ENCODE data around the gene NLRP11. TPM values are rescaled to one million over a fixed set of nuclear protein-coding genes. Genes with fewer than 3 reads are reported as not detected.

The NLRP11 gene
- not detected for polyA plus RNA-seq (2013, experiment 1 of 2)
- polyA plus RNA-seq (2013, experiment 2 of 2), result not detected

GRCh38 chr19:55831846-55832245 lies at the start of gene NLRP11:
Gene NLRP11, minus strand, starts transcription at chr19:55831999. Its CDS starts 13,825 bp downstream, at chr19:55818174.
- no peak within 1 kb of the TSS for H2BK120ac ChIP-seq (ENCODE audit: low read depth, low read length)
- no peaks in the 10 kb centered on the region for H3K27me3 ChIP-seq (ENCODE audit: insufficient read depth, low read length, poor library complexity)
- no peaks in the 10 kb centered on the region for H3K4me1 ChIP-seq (ENCODE audit: control insufficient read depth, low read depth, low read length)
- H3K79me1 ChIP-seq (ENCODE audit: low read length), result no peaks in the 10 kb centered on the region
- WGBS (ENCODE audit: extremely low coverage, insufficient coverage, low lambda C conversion rate), result no CpG with 5 or more reads among the region's 10 CpGs
- H3K56ac ChIP-seq (ENCODE audit: low read length), result no peak within 1 kb of the TSS
- DNase-seq, result no peak
- no peak within 1 kb of the TSS for H3K18ac ChIP-seq (ENCODE audit: low read length)
- no peak within 1 kb of the TSS for H4K5ac ChIP-seq (ENCODE audit: low read length)
- H3K4ac ChIP-seq (ENCODE audit: low read depth, low read length), result no peak within 1 kb of the TSS
- no peak within 1 kb of the TSS for H2BK15ac ChIP-seq (replicated peaks; ENCODE audit: low read depth)
- H2BK5ac ChIP-seq (ENCODE audit: low read length), result no peak within 1 kb of the TSS
- no peak within 1 kb of the TSS for H2AK5ac ChIP-seq (ENCODE audit: low read length)
- H3K9ac ChIP-seq (ENCODE audit: low read length), result no peak within 1 kb of the TSS
- H4K8ac ChIP-seq (ENCODE audit: low read depth, low read length), result no peak within 1 kb of the TSS
- H3K79me2 ChIP-seq (ENCODE audit: control insufficient read depth, insufficient read depth, low read length), result no peaks in the 10 kb centered on the region
- H3K27ac ChIP-seq (ENCODE audit: low read depth, low read length), result no peak within 1 kb of the TSS
- H3K36me3 ChIP-seq (ENCODE audit: control insufficient read depth, insufficient read depth, low read length), result no peaks in the 10 kb centered on the region
- no peak within 1 kb of the TSS for H3K4me3 ChIP-seq (ENCODE audit: low read length)
- no peak within 1 kb of the TSS for H3K4me2 ChIP-seq (ENCODE audit: low read length)
- H3K23ac ChIP-seq (ENCODE audit: low read length), result no peak within 1 kb of the TSS

- Histone ChIP-seq H2BK15ac (replicated peaks; ENCODE audit: low read depth) (no peak overlapping the region), H2BK5ac (ENCODE audit: low read length) (no peak overlapping the region), H3K9ac (ENCODE audit: low read length) (no peak overlapping the region), H3K79me1 (ENCODE audit: low read length) (no peaks in the 10 kb centered on the region), H3K79me2 (ENCODE audit: control insufficient read depth, insufficient read depth, low read length) (no peaks in the 10 kb centered on the region), H4K8ac (ENCODE audit: low read depth, low read length) (no peak overlapping the region), H3K36me3 (ENCODE audit: control insufficient read depth, insufficient read depth, low read length) (no peaks in the 10 kb centered on the region), H2BK120ac (ENCODE audit: low read depth, low read length) (no peak overlapping the region), H3K4ac (ENCODE audit: low read depth, low read length) (no peak overlapping the region), H3K18ac (ENCODE audit: low read length) (no peak overlapping the region), H3K56ac (ENCODE audit: low read length) (no peak overlapping the region), H3K4me1 (ENCODE audit: control insufficient read depth, low read depth, low read length) (no peaks in the 10 kb centered on the region), H3K4me3 (ENCODE audit: low read length) (no peak overlapping the region), H4K5ac (ENCODE audit: low read length) (no peak overlapping the region), H2AK5ac (ENCODE audit: low read length) (no peak overlapping the region), H3K23ac (ENCODE audit: low read length) (no peak overlapping the region), H3K4me2 (ENCODE audit: low read length) (no peak overlapping the region), H3K27ac (ENCODE audit: low read depth, low read length) (no peak overlapping the region), H3K27me3 (ENCODE audit: insufficient read depth, low read length, poor library complexity) (no peaks in the 10 kb centered on the region)
- DNase-seq, result no peak
- no CpG with 5 or more reads among the region's 3 CpGs for WGBS (ENCODE audit: extremely low coverage, insufficient coverage, low lambda C conversion rate)
Observed at GRCh38 chr19:55877211-55877610, 45.4 kb upstream of the NLRP11 start.

GRCh38 chr19:55870736-55871135 lies 38.9 kb upstream of the NLRP11 start:
- Histone ChIP-seq H2BK5ac (ENCODE audit: low read length) (no peak overlapping the region), H2AK5ac (ENCODE audit: low read length) (no peak overlapping the region), H3K4ac (ENCODE audit: low read depth, low read length) (no peak overlapping the region), H3K79me2 (ENCODE audit: control insufficient read depth, insufficient read depth, low read length) (no peaks in the 10 kb centered on the region), H3K36me3 (ENCODE audit: control insufficient read depth, insufficient read depth, low read length) (no peaks in the 10 kb centered on the region), H3K27ac (ENCODE audit: low read depth, low read length) (no peak overlapping the region), H2BK120ac (ENCODE audit: low read depth, low read length) (no peak overlapping the region), H4K8ac (ENCODE audit: low read depth, low read length) (no peak overlapping the region), H3K18ac (ENCODE audit: low read length) (no peak overlapping the region), H3K4me2 (ENCODE audit: low read length) (no peak overlapping the region), H2BK15ac (replicated peaks; ENCODE audit: low read depth) (no peak overlapping the region), H3K27me3 (ENCODE audit: insufficient read depth, low read length, poor library complexity) (no peaks in the 10 kb centered on the region), H3K4me3 (ENCODE audit: low read length) (no peak overlapping the region), H3K56ac (ENCODE audit: low read length) (no peak overlapping the region), H4K5ac (ENCODE audit: low read length) (no peak overlapping the region), H3K9ac (ENCODE audit: low read length) (no peak overlapping the region), H3K23ac (ENCODE audit: low read length) (no peak overlapping the region), H3K4me1 (ENCODE audit: control insufficient read depth, low read depth, low read length) (no peaks in the 10 kb centered on the region), H3K79me1 (ENCODE audit: low read length) (no peaks in the 10 kb centered on the region)
- no peak for DNase-seq
- WGBS (ENCODE audit: extremely low coverage, insufficient coverage, low lambda C conversion rate), result no CpG with 5 or more reads among the region's 11 CpGs

GRCh38 chr19:55867101-55867500 lies 35.3 kb upstream of the NLRP11 start:
- Histone ChIP-seq H4K5ac (ENCODE audit: low read length) (no peak overlapping the region), H3K4me3 (ENCODE audit: low read length) (no peak overlapping the region), H3K4ac (ENCODE audit: low read depth, low read length) (no peak overlapping the region), H3K18ac (ENCODE audit: low read length) (no peak overlapping the region), H3K27me3 (ENCODE audit: insufficient read depth, low read length, poor library complexity) (no peaks in the 10 kb centered on the region), H3K27ac (ENCODE audit: low read depth, low read length) (no peak overlapping the region), H3K36me3 (ENCODE audit: control insufficient read depth, insufficient read depth, low read length) (no peaks in the 10 kb centered on the region), H2BK120ac (ENCODE audit: low read depth, low read length) (no peak overlapping the region), H3K23ac (ENCODE audit: low read length) (no peak overlapping the region), H3K4me1 (ENCODE audit: control insufficient read depth, low read depth, low read length) (no peaks in the 10 kb centered on the region), H3K9ac (ENCODE audit: low read length) (no peak overlapping the region), H3K4me2 (ENCODE audit: low read length) (no peak overlapping the region), H2AK5ac (ENCODE audit: low read length) (no peak overlapping the region), H3K56ac (ENCODE audit: low read length) (no peak overlapping the region), H2BK5ac (ENCODE audit: low read length) (no peak overlapping the region), H4K8ac (ENCODE audit: low read depth, low read length) (no peak overlapping the region), H3K79me2 (ENCODE audit: control insufficient read depth, insufficient read depth, low read length) (no peaks in the 10 kb centered on the region), H2BK15ac (replicated peaks; ENCODE audit: low read depth) (no peak overlapping the region), H3K79me1 (ENCODE audit: low read length) (no peaks in the 10 kb centered on the region)
- WGBS (ENCODE audit: extremely low coverage, insufficient coverage, low lambda C conversion rate), result no CpG with 5 or more reads among the region's 7 CpGs
- DNase-seq, result no peak

- Histone ChIP-seq H3K27me3 (ENCODE audit: insufficient read depth, low read length, poor library complexity) (no peaks in the 10 kb centered on the region), H4K8ac (ENCODE audit: low read depth, low read length) (no peak overlapping the region), H3K27ac (ENCODE audit: low read depth, low read length) (no peak overlapping the region), H3K79me2 (ENCODE audit: control insufficient read depth, insufficient read depth, low read length) (no peaks in the 10 kb centered on the region), H2BK5ac (ENCODE audit: low read length) (no peak overlapping the region), H3K4me2 (ENCODE audit: low read length) (no peak overlapping the region), H2BK120ac (ENCODE audit: low read depth, low read length) (no peak overlapping the region), H3K4me3 (ENCODE audit: low read length) (no peak overlapping the region), H3K56ac (ENCODE audit: low read length) (no peak overlapping the region), H4K5ac (ENCODE audit: low read length) (no peak overlapping the region), H3K79me1 (ENCODE audit: low read length) (no peaks in the 10 kb centered on the region), H3K18ac (ENCODE audit: low read length) (no peak overlapping the region), H3K9ac (ENCODE audit: low read length) (no peak overlapping the region), H3K36me3 (ENCODE audit: control insufficient read depth, insufficient read depth, low read length) (no peaks in the 10 kb centered on the region), H3K4me1 (ENCODE audit: control insufficient read depth, low read depth, low read length) (no peaks in the 10 kb centered on the region), H2AK5ac (ENCODE audit: low read length) (no peak overlapping the region), H3K4ac (ENCODE audit: low read depth, low read length) (no peak overlapping the region), H3K23ac (ENCODE audit: low read length) (no peak overlapping the region), H2BK15ac (replicated peaks; ENCODE audit: low read depth) (no peak overlapping the region)
- no peak for DNase-seq
- no CpG with 5 or more reads among the region's 3 CpGs for WGBS (ENCODE audit: extremely low coverage, insufficient coverage, low lambda C conversion rate)
Observed at GRCh38 chr19:55866521-55866920, 34.7 kb upstream of the NLRP11 start.

GRCh38 chr19:55858969-55859368 lies 27.2 kb upstream of the NLRP11 start:
- no peak overlapping the region for H3K4ac ChIP-seq (ENCODE audit: low read depth, low read length)
- H4K5ac ChIP-seq (ENCODE audit: low read length), result no peak overlapping the region
- H3K27ac ChIP-seq (ENCODE audit: low read depth, low read length), result no peak overlapping the region
- no peaks in the 10 kb centered on the region for H3K36me3 ChIP-seq (ENCODE audit: control insufficient read depth, insufficient read depth, low read length)
- H3K27me3 ChIP-seq (ENCODE audit: insufficient read depth, low read length, poor library complexity), result no peaks in the 10 kb centered on the region
- no peak overlapping the region for H2BK15ac ChIP-seq (replicated peaks; ENCODE audit: low read depth)
- H4K8ac ChIP-seq (ENCODE audit: low read depth, low read length), result no peak overlapping the region
- no peak overlapping the region for H3K4me2 ChIP-seq (ENCODE audit: low read length)
- no peaks in the 10 kb centered on the region for H3K4me1 ChIP-seq (ENCODE audit: control insufficient read depth, low read depth, low read length)
- H3K56ac ChIP-seq (ENCODE audit: low read length), result no peak overlapping the region
- no peak overlapping the region for H2BK120ac ChIP-seq (ENCODE audit: low read depth, low read length)
- H3K4me3 ChIP-seq (ENCODE audit: low read length), result no peak overlapping the region
- no peak overlapping the region for H3K18ac ChIP-seq (ENCODE audit: low read length)
- H3K79me2 ChIP-seq (ENCODE audit: control insufficient read depth, insufficient read depth, low read length), result no peaks in the 10 kb centered on the region
- DNase-seq, result no peak
- H2BK5ac ChIP-seq (ENCODE audit: low read length), result no peak overlapping the region
- H3K23ac ChIP-seq (ENCODE audit: low read length), result no peak overlapping the region
- H3K79me1 ChIP-seq (ENCODE audit: low read length), result no peaks in the 10 kb centered on the region
- WGBS (ENCODE audit: extremely low coverage, insufficient coverage, low lambda C conversion rate), result no CpG with 5 or more reads among the region's 5 CpGs
- H2AK5ac ChIP-seq (ENCODE audit: low read length), result no peak overlapping the region
- H3K9ac ChIP-seq (ENCODE audit: low read length), result no peak overlapping the region

Data from mesendoderm (in vitro differentiated cells).